Adrenal gland (tissue), 5 donors: ENCODE results near the gene ABCC3.

Experiments
- CTCF ChIP-seq, 6 experiments: fragments of 450-650 bp in 4 of 6; fragments of 200-600 bp in 2 of 6; sonication (generic) in 1 of 6; IDR thresholded peaks; 1 replicate in 5 of 6; 2 replicates in 1 of 6; pipeline versions ENCODE4 v1.5.1 to v1.8.0; 2016 to 2021; ENCODE audit warnings: antibody characterized with exemption in 6 of 6, mild to moderate bottlenecking in 2 of 6, moderate library complexity in 1 of 6
- POLR2A ChIP-seq, 2 donors: fragments of 450-650 bp; IDR thresholded peaks; one replicate each; pipeline ENCODE4 v1.6.1; 2017; ENCODE audit warnings: antibody characterized with exemption in 2 of 2, mild to moderate bottlenecking in 2 of 2, moderate library complexity in 1 of 2
- donor health status: DM: no; HTN: no; CAD: no.

GRCh38 chr17:50612281-50612680 is 22.4 kb upstream of the ABCC3 start:
- no peak for TF ChIP-seq CTCF (IDR thresholded peaks at IDR 0.05)
- no peak for TF ChIP-seq POLR2A (IDR thresholded peaks at IDR 0.05)
